ENCODE measurements around the gene PTPRK. TPM values are rescaled to one million over a fixed set of nuclear protein-coding genes. Genes with fewer than 3 reads are reported as not detected.

PTPRK gene
- total and polyA plus RNA-seq, 10 of the 15 experiments (the other 5 are each of a cell fraction or from before 2014, with no cell fraction given): 0.23 to 1.9 (median 0.55) TPM

DNA sequence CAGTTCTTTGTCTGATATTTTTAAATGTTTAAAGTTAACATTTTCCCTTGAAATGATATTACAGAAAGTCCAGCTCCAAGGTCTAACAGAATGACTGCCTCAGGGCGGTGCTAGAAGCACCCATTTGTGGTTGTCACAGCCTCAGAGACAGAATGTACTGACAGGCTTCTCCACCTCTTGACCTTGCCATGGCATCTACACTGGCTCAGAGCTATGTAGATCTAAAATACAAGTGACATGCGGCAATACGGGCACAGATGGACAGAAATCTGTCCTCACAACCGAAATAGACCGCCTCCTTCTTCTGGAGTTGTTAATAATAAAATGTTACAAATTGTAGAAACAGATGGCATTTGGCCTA, 452.3 kb downstream of the PTPRK start:
- H3K36me3 ChIP-seq (ENCODE audit: control insufficient read depth in 2 of 2, insufficient read depth in 2 of 2, low read length in 1 of 2): no peaks in the 10 kb centered on the region
- H3K9ac ChIP-seq (ENCODE audit: control insufficient read depth, insufficient read depth, low read length): no peak overlapping the region
- no peaks in the 10 kb centered on the region for H3K9me3 ChIP-seq (replicated peaks; ENCODE audit: control insufficient read depth, insufficient read depth, low read length)
- in situ Hi-C loops (cut with MboI) (no loop called here), intact Hi-C loops (cut with micrococcal nuclease; ENCODE audit: unreplicated experiment) (no loop called here)
- H3K4me1 ChIP-seq (ENCODE audit: control insufficient read depth, insufficient read depth, low read length): no peaks in the 10 kb centered on the region
- H2AFZ ChIP-seq (ENCODE audit: control insufficient read depth, low read depth, low read length): no peak overlapping the region
- ChIA-PET CTCF (interaction anchor here (1.2 to 1.4 kb wide), 2 partner anchors 8 to 10 kb away, joined by 3 read pairs; no protein-coding TSS in a partner anchor), SMC1A (ENCODE audit: uncharacterized antibody, unreplicated experiment) (interaction anchor here (1.0 kb wide), 1 partner anchor 11 kb away, joined by 3 read pairs; no protein-coding TSS in a partner anchor), POLR2A (no interaction called here), RAD21 (ENCODE audit: unreplicated experiment) (no interaction called here)
- 0 out of 3 replicates have a peak, but pooled peaks have one; percentile 29 for ATAC-seq
- H3K4me2 ChIP-seq (ENCODE audit: control insufficient read depth, insufficient read depth): no peak overlapping the region
- BruUV-seq (replicated peaks): no TSS peak
- no peaks in the 10 kb centered on the region for H3K79me2 ChIP-seq (ENCODE audit: control insufficient read depth, insufficient read depth, low read length)
- H3K27me3 ChIP-seq (replicated peaks in 1 of 2; ENCODE audit: control insufficient read depth in 2 of 2, insufficient read depth in 2 of 2, low read length in 1 of 2): no peaks in the 10 kb centered on the region
- no peak overlapping the region for H3K4me3 ChIP-seq
- no peak for DNase-seq (ENCODE audit: low read depth, low spot score)
- no peak overlapping the region for H3K27ac ChIP-seq (ENCODE audit: control insufficient read depth, insufficient read depth)
- H4K20me1 ChIP-seq (ENCODE audit: control insufficient read depth, insufficient read depth): no peaks in the 10 kb centered on the region
- 27% methylated on average over 5 of the region's 5 CpGs for WGBS (ENCODE audit: insufficient coverage, insufficient replicate concordance, low lambda C conversion rate, missing lambda C conversion rate)
- FAIRE-seq: no peak
- TF ChIP-seq NR2C2 (IDR thresholded peaks at IDR 0.05; ENCODE audit: borderline replicate concordance, control insufficient read depth, insufficient read length, low read depth) (no peak), CTCF (IDR thresholded peaks at IDR 0.05 in 2 of 3, conservative IDR thresholded peaks at IDR 0.05 in 1 of 3; ENCODE audit: control insufficient read depth in 2 of 3, extremely low read depth in 1 of 3, insufficient read depth in 1 of 3, low read depth in 3 of 3, low read length in 3 of 3) (no peak; a peak in 1 of 6 replicates), SMAD5 (IDR thresholded peaks at IDR 0.05; ENCODE audit: low read depth) (no peak), MEF2A (IDR thresholded peaks at IDR 0.05; ENCODE audit: insufficient read depth, low read depth, low read length) (no peak), SREBF1 (IDR thresholded peaks at IDR 0.05; ENCODE audit: low read length) (no peak), ESRRA (IDR thresholded peaks at IDR 0.05; ENCODE audit: low read length) (no peak), TCF7 (IDR thresholded peaks at IDR 0.05; ENCODE audit: borderline replicate concordance) (no peak), NFYB (IDR thresholded peaks at IDR 0.05; ENCODE audit: insufficient read depth, low read depth, low read length) (no peak), EP300 (IDR thresholded peaks at IDR 0.05; ENCODE audit: borderline replicate concordance in 1 of 2, control insufficient read depth in 1 of 2, low read depth in 2 of 2, low read length in 2 of 2) (no peak), MTA2 (IDR thresholded peaks at IDR 0.05; ENCODE audit: low read depth) (no peak), GABPA (IDR thresholded peaks at IDR 0.05; ENCODE audit: low read depth) (no peak), RELA (IDR thresholded peaks at IDR 0.05; ENCODE audit: borderline replicate concordance, partially characterized antibody) (no peak), TARDBP (IDR thresholded peaks at IDR 0.05; ENCODE audit: borderline replicate concordance) (no peak), ZBTB40 (IDR thresholded peaks at IDR 0.05; ENCODE audit: borderline replicate concordance) (no peak)
- TF ChIP-seq, protein P1, sequence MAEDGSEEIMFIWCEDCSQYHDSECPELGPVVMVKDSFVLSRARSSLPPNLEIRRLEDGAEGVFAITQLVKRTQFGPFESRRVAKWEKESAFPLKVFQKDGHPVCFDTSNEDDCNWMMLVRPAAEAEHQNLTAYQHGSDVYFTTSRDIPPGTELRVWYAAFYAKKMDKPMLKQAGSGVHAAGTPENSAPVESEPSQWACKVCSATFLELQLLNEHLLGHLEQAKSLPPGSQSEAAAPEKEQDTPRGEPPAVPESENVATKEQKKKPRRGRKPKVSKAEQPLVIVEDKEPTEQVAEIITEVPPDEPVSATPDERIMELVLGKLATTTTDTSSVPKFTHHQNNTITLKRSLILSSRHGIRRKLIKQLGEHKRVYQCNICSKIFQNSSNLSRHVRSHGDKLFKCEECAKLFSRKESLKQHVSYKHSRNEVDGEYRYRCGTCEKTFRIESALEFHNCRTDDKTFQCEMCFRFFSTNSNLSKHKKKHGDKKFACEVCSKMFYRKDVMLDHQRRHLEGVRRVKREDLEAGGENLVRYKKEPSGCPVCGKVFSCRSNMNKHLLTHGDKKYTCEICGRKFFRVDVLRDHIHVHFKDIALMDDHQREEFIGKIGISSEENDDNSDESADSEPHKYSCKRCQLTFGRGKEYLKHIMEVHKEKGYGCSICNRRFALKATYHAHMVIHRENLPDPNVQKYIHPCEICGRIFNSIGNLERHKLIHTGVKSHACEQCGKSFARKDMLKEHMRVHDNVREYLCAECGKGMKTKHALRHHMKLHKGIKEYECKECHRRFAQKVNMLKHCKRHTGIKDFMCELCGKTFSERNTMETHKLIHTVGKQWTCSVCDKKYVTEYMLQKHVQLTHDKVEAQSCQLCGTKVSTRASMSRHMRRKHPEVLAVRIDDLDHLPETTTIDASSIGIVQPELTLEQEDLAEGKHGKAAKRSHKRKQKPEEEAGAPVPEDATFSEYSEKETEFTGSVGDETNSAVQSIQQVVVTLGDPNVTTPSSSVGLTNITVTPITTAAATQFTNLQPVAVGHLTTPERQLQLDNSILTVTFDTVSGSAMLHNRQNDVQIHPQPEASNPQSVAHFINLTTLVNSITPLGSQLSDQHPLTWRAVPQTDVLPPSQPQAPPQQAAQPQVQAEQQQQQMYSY (CRISPR knock-in tag; IDR thresholded peaks at IDR 0.05): no peak

Measured in GM12878 (cell line).